H9 (cell line): ENCODE measurements around the gene TBC1D2. TPM values are rescaled to one million over a fixed set of nuclear protein-coding genes. Genes with fewer than 3 reads are reported as not detected.

Experiments
- DNase-seq: peaks from one replicate; pipeline ENCODE4 v3.0.0-alpha.2; 2017
- H2AFZ ChIP-seq: one replicate; pipeline ENCODE4 v1.6.1; 2013; ENCODE audit warnings: mild to moderate bottlenecking, low read length, control low read depth, moderate library complexity
- H2AK5ac ChIP-seq: 2 replicates; pipeline ENCODE4 v1.6.1; 2013; ENCODE audit warnings: low read length, control low read depth, mixed read lengths; ENCODE audit not compliant: insufficient read length
- H2BK120ac ChIP-seq: one replicate; pipeline ENCODE4 v1.6.1; 2013; ENCODE audit warnings: low read depth, mild to moderate bottlenecking, low read length, control low read depth, inconsistent platforms; ENCODE audit not compliant: poor library complexity, severe bottlenecking
- H2BK12ac ChIP-seq: 2 replicates; pipeline ENCODE4 v1.6.1; 2013; ENCODE audit warnings: low read length, control low read depth, mixed read lengths, low read depth; ENCODE audit not compliant: insufficient read length
- H2BK15ac ChIP-seq: 2 replicates; pipeline ENCODE4 v1.6.1; 2013; ENCODE audit warnings: low read depth, low read length, control low read depth
- H2BK20ac ChIP-seq: one replicate; pipeline ENCODE4 v1.6.1; 2013; ENCODE audit warnings: low read depth, mild to moderate bottlenecking, low read length, control low read depth, inconsistent platforms; ENCODE audit not compliant: poor library complexity, severe bottlenecking
- H2BK5ac ChIP-seq: 2 replicates; pipeline ENCODE4 v1.6.1; 2013; ENCODE audit warnings: low read length, control low read depth, mixed read lengths; ENCODE audit not compliant: insufficient read length
- H3K14ac ChIP-seq: 2 replicates; pipeline ENCODE4 v1.6.1; 2013; ENCODE audit warnings: low read length, control low read depth; ENCODE audit not compliant: insufficient read depth
- H3K18ac ChIP-seq: 2 replicates; pipeline ENCODE4 v1.6.1; 2013; ENCODE audit warnings: low read depth, mild to moderate bottlenecking, mixed read lengths, low read length, control low read depth; ENCODE audit not compliant: insufficient read length
- H3K23ac ChIP-seq: 2 replicates; pipeline ENCODE4 v1.6.1; 2013; ENCODE audit warnings: low read length, control low read depth, mixed read lengths, low read depth; ENCODE audit not compliant: insufficient read length
- H3K23me2 ChIP-seq: 2 replicates; pipeline ENCODE4 v1.6.1; 2013; ENCODE audit warnings: low read depth, mild to moderate bottlenecking, mixed read lengths, low read length, control low read depth; ENCODE audit not compliant: insufficient read length, poor library complexity, severe bottlenecking
- H3K27ac ChIP-seq: 2 replicates; pipeline ENCODE4 v1.5.1; 2013; ENCODE audit warnings: low read length, control low read depth, mixed read lengths, low read depth; ENCODE audit not compliant: insufficient read length
- H3K27me3 ChIP-seq: 2 replicates; pipeline ENCODE4 v1.6.1; 2013; ENCODE audit warnings: low read length, control low read depth, inconsistent platforms; ENCODE audit not compliant: insufficient read depth
- H3K4ac ChIP-seq: 2 replicates; pipeline ENCODE4 v1.6.1; 2013; ENCODE audit warnings: low read depth, mild to moderate bottlenecking, control low read depth, inconsistent platforms, low read length, moderate library complexity
- H3K4me1 ChIP-seq: 2 replicates; pipeline ENCODE4 v1.6.1; 2013; ENCODE audit warnings: low read length, control low read depth, inconsistent platforms; ENCODE audit not compliant: insufficient read depth
- H3K4me2 ChIP-seq: 2 replicates; pipeline ENCODE4 v1.6.1; 2013; ENCODE audit warnings: low read length, control low read depth, mixed read lengths; ENCODE audit not compliant: insufficient read length, insufficient read depth
- H3K56ac ChIP-seq: 2 replicates; pipeline ENCODE4 v1.6.1; 2013; ENCODE audit warnings: low read depth, mild to moderate bottlenecking, mixed read lengths, low read length, control low read depth; ENCODE audit not compliant: insufficient read length
- H3K79me1 ChIP-seq: 2 replicates; pipeline ENCODE4 v1.6.1; 2013; ENCODE audit warnings: low read depth, mild to moderate bottlenecking, moderate library complexity, low read length, control low read depth, inconsistent platforms; ENCODE audit not compliant: insufficient read depth, poor library complexity, severe bottlenecking
- H3K79me2 ChIP-seq: 2 replicates; pipeline ENCODE4 v1.6.1; 2013; ENCODE audit warnings: low read length, control low read depth, inconsistent platforms; ENCODE audit not compliant: insufficient read depth
- H3K9ac ChIP-seq: 2 replicates; pipeline ENCODE4 v1.6.1; 2013; ENCODE audit warnings: low read length, control low read depth, mixed read lengths; ENCODE audit not compliant: insufficient read length; ENCODE audit errors: extremely low read depth
- H3K9me3 ChIP-seq: one replicate; pipeline ENCODE4 v1.6.1; 2013; ENCODE audit warnings: low read depth, low read length, inconsistent platforms; ENCODE audit not compliant: control insufficient read depth
- H3T11ph ChIP-seq: one replicate; pipeline ENCODE4 v1.6.1; 2013; ENCODE audit warnings: mild to moderate bottlenecking, low read length, control low read depth, inconsistent platforms
- H4K20me1 ChIP-seq: one replicate; pipeline ENCODE4 v1.6.1; 2013; ENCODE audit not compliant: control insufficient read depth, insufficient read length, insufficient read depth
- H4K5ac ChIP-seq: 2 replicates; pipeline ENCODE4 v1.6.1; 2013; ENCODE audit warnings: low read depth, mild to moderate bottlenecking, mixed read lengths, low read length, control low read depth; ENCODE audit not compliant: insufficient read length
- H4K8ac ChIP-seq: replicated peaks from 2 replicates; pipeline ENCODE4 v1.6.1; 2013; ENCODE audit warnings: low read length, control low read depth, mixed read lengths, low read depth; ENCODE audit not compliant: insufficient read length
- H4K91ac ChIP-seq: 2 replicates; pipeline ENCODE4 v1.6.1; 2013; ENCODE audit warnings: low read depth, mild to moderate bottlenecking, moderate library complexity, mixed read lengths, low read length, control low read depth; ENCODE audit not compliant: insufficient read length
- H3K27ac Mint-ChIP-seq, 3 experiments: 2 replicates in 2 of 3; 3 replicates in 1 of 3; pipeline ENCODE4 v1.8.0; 2020 to 2021; ENCODE audit warnings: mixed read lengths in 3 of 3, mild to moderate bottlenecking in 1 of 3, moderate library complexity in 1 of 3
- H3K27me3 Mint-ChIP-seq: 2 replicates; pipeline ENCODE4 v1.8.0; 2021; ENCODE audit warnings: low read depth, mild to moderate bottlenecking, moderate library complexity, mixed read lengths
- H3K36me3 Mint-ChIP-seq, 3 experiments: 2 replicates in 2 of 3; 3 replicates in 1 of 3; pipeline ENCODE4 v1.8.0; 2020 to 2021; ENCODE audit warnings: low read depth in 3 of 3, mixed read lengths in 3 of 3; ENCODE audit not compliant: insufficient read depth in 1 of 3
- H3K4me1 Mint-ChIP-seq, 2 experiments: 2 replicates each; pipeline ENCODE4 v1.8.0; 2020; ENCODE audit warnings: mixed read lengths in 2 of 2
- H3K4me3 Mint-ChIP-seq, 2 experiments: 2 replicates in 1 of 2; 3 replicates in 1 of 2; pipeline ENCODE4 v1.8.0; 2020 to 2021; ENCODE audit warnings: mild to moderate bottlenecking in 2 of 2, mixed read lengths in 2 of 2, moderate library complexity in 1 of 2
- H3K9me3 Mint-ChIP-seq, 2 experiments: 2 replicates in 1 of 2; 3 replicates in 1 of 2; pipeline ENCODE4 v1.8.0; 2020; ENCODE audit warnings: mild to moderate bottlenecking in 2 of 2, mixed read lengths in 2 of 2, moderate library complexity in 1 of 2
- CTCF ChIP-seq: fragments of 200-600 bp; sonication (generic); conservative IDR thresholded peaks from 3 replicates; pipeline ENCODE4 v1.8.0; 2021; ENCODE audit warnings: antibody characterized with exemption, mild to moderate bottlenecking
- WGBS: extraction: QIAGEN DNeasy Blood & Tissue Kit; methylation state at CpG from one replicate; pipeline ENCODE4 v1.1.7; 2013; ENCODE audit warnings: missing lambda C conversion rate, low lambda C conversion rate, mixed read lengths; ENCODE audit not compliant: insufficient read length; ENCODE audit errors: extremely low coverage; 5-methylcytosine and 5-hydroxymethylcytosine counted together
- total RNA-seq: library from RNA; stranded (reverse); gene quantifications from 2 replicates; pipeline ENCODE4 v1.2.1, GENCODE V29; 2021

The TBC1D2 gene
- total RNA-seq, 1 experiment from 2014 or later: 2.9 TPM

GRCh38 chr9:98256756-98257155 is 1.3 kb upstream of the TBC1D2 start:
- H3K14ac ChIP-seq: no peak overlapping the region
- no CpG with 5 or more reads among the region's 12 CpGs for WGBS
- peaks cover 20 to 23% of the 10 kb centered on the region in 2 experiments for H3K4me1 Mint-ChIP-seq

More at GRCh38 chr9:98256756-98257155, 1.3 kb upstream of the TBC1D2 start:
- H2BK15ac ChIP-seq: no peak overlapping the region
- Mint-ChIP-seq H3K27ac (peak overlapping the region in 2 of 3 experiments; percentile 45 to 70; a peak in 4 of 7 replicates), H3K4me3 (peak overlapping the region; percentile 84 to 85), H3K27me3 (peaks cover 4% of the 10 kb centered on the region), H3K36me3 (no peaks in the 10 kb centered on the region), H3K9me3 (no peaks in the 10 kb centered on the region)
- H2AFZ ChIP-seq: no peak overlapping the region
- H3K9me3 ChIP-seq: no peaks in the 10 kb centered on the region
- no peaks in the 10 kb centered on the region for H3K27me3 ChIP-seq
- H3K23me2 ChIP-seq: peaks cover 8% of the 10 kb centered on the region
- H3K4ac ChIP-seq: no peak overlapping the region
- no peak overlapping the region for H4K8ac ChIP-seq
- H2BK12ac ChIP-seq: no peak overlapping the region
- no peak overlapping the region for H3T11ph ChIP-seq
- no peak overlapping the region for H3K56ac ChIP-seq
- no peak overlapping the region for H2BK120ac ChIP-seq
- H2BK20ac ChIP-seq: no peak overlapping the region
- peaks cover 3% of the 10 kb centered on the region for H3K4me1 ChIP-seq
- H3K9ac ChIP-seq: peak overlapping the region; percentile 17
- no peaks in the 10 kb centered on the region for H3K79me1 ChIP-seq
- peaks cover 2% of the 10 kb centered on the region; the same call in 1 of the 2 replicates for H3K79me2 ChIP-seq
- H2BK5ac ChIP-seq: no peak overlapping the region
- H2AK5ac ChIP-seq: no peak overlapping the region
- no peak for DNase-seq
- H3K23ac ChIP-seq: no peak overlapping the region
- H3K4me2 ChIP-seq: peak overlapping the region; percentile 98
- no peak overlapping the region for H4K5ac ChIP-seq
- H3K27ac ChIP-seq: no peak overlapping the region
- H4K20me1 ChIP-seq: peaks cover 3% of the 10 kb centered on the region
- H3K18ac ChIP-seq: no peak overlapping the region
- no peak for TF ChIP-seq CTCF
- no peak overlapping the region for H4K91ac ChIP-seq
